HepG2 (cell line): ENCODE measurements around the gene GLCE. TPM values are rescaled to one million over a fixed set of nuclear protein-coding genes. Genes with fewer than 3 reads are reported as not detected.

Experiments
- ATAC-seq: fragments of 200-7000 bp; cut with Tn5 transposase; 3 replicates; pipeline ENCODE4 v1.9.1; 2020; ENCODE audit warnings: mild to moderate bottlenecking, moderate library complexity
- BruUV-seq: library from RNA; stranded (reverse); fragments of 400-500 nt; replicated peaks from 2 replicates; lab custom pipeline; 2021; lab: Mats Ljungman, UMichigan
- CTCF ChIA-PET: fragments of 300-600 bp; formaldehyde crosslinking; extraction: SDS; loops from one replicate; lab custom pipeline; 2021; ENCODE audit warnings: low total read pairs, inconsistent platforms, low intra/inter-chr PET ratio; lab: Yijun Ruan, JAX
- POLR2A ChIA-PET: fragments of 350-600 bp; sonication (Branson Sonifier 250); formaldehyde crosslinking; loops from one replicate; lab custom pipeline; 2020; ENCODE audit warnings: antibody characterized with exemption, inconsistent platforms; lab: Yijun Ruan, JAX
- DNase-seq: peaks from one replicate; pipeline ENCODE4 v3.0.0-alpha.2; 2015; ENCODE audit warnings: low spot score
- FAIRE-seq: peaks from 3 replicates; lab custom pipeline; 2011; peaks lifted over from hg19 to GRCh38; lab: Jason Lieb, UNC
- H2AFZ ChIP-seq: one replicate; pipeline ENCODE4 v1.6.1; 2011; ENCODE audit warnings: low read length, inconsistent platforms
- H3K27ac ChIP-seq: fragments of 300-600 bp; 3 replicates; pipeline ENCODE4 v1.8.0; 2011; ENCODE audit warnings: mixed run types, mild to moderate bottlenecking, mixed read lengths, low read length, inconsistent platforms; ENCODE audit not compliant: insufficient read depth; ENCODE audit errors: extremely low read length
- H3K27me3 ChIP-seq, 2 experiments: fragments of 200-600 bp in 1 of 2; 2 replicates in 1 of 2; 3 replicates in 1 of 2; pipeline versions ENCODE4 v1.6.0 to v1.8.0; 2011; ENCODE audit warnings: low read length in 2 of 2, mild to moderate bottlenecking in 2 of 2, moderate library complexity in 2 of 2, inconsistent platforms in 1 of 2; ENCODE audit not compliant: insufficient read depth in 2 of 2, control insufficient read depth in 1 of 2
- H3K36me3 ChIP-seq, 2 experiments: fragments of 200-600 bp in 1 of 2; replicated peaks in 1 of 2; 2 replicates in 1 of 2; 3 replicates in 1 of 2; pipeline versions ENCODE4 v1.5.1 to v1.8.0; 2011; ENCODE audit warnings: low read length in 2 of 2, inconsistent platforms in 1 of 2; ENCODE audit not compliant: insufficient read depth in 2 of 2, control insufficient read depth in 1 of 2
- H3K4me1 ChIP-seq: 2 replicates; pipeline ENCODE4 v1.5.1; 2012; ENCODE audit warnings: low read length, inconsistent platforms; ENCODE audit not compliant: insufficient read depth
- H3K4me2 ChIP-seq: 2 replicates; pipeline ENCODE4 v1.6.0; 2011; ENCODE audit warnings: low read depth, low read length, inconsistent platforms
- H3K4me3 ChIP-seq, 3 experiments: fragments of 200-600 bp in 1 of 3; sonication (generic), shearing (Covaris generic) in 1 of 3; replicated peaks in 1 of 3; 2 replicates each; pipeline ENCODE4 v1.5.1; 2011 to 2016; ENCODE audit warnings: low read length in 3 of 3, inconsistent platforms in 2 of 3, low read depth in 2 of 3, mild to moderate bottlenecking in 2 of 3, control low read depth in 1 of 3, mixed read lengths in 1 of 3; ENCODE audit not compliant: insufficient read depth in 1 of 3
- H3K79me2 ChIP-seq: one replicate; pipeline ENCODE4 v1.6.1; 2011; ENCODE audit warnings: low read length, inconsistent platforms; ENCODE audit not compliant: insufficient read depth
- H3K9ac ChIP-seq: 2 replicates; pipeline ENCODE4 v1.6.0; 2011; ENCODE audit warnings: mild to moderate bottlenecking, low read depth, low read length, inconsistent platforms; ENCODE audit not compliant: insufficient read depth
- H3K9me3 ChIP-seq: 2 replicates; pipeline ENCODE4 v1.5.1; 2012; ENCODE audit warnings: mild to moderate bottlenecking, low read length
- H4K20me1 ChIP-seq: 2 replicates; pipeline ENCODE4 v1.6.0; 2011; ENCODE audit warnings: inconsistent platforms, mild to moderate bottlenecking, low read length, moderate library complexity; ENCODE audit not compliant: insufficient read depth
- GLMP ChIP-seq: sonication (generic); formaldehyde crosslinking; IDR thresholded peaks from 2 replicates; pipeline ENCODE4 v1.9.0; 2021; ENCODE audit warnings: missing genetic modification reagents, mild to moderate bottlenecking, borderline replicate concordance
- HMG20A ChIP-seq: IDR thresholded peaks from 2 replicates; pipeline ENCODE4 v1.6.1; 2016; ENCODE audit warnings: borderline replicate concordance
- POLR2G ChIP-seq: fragments of 200-400 bp; formaldehyde crosslinking; IDR thresholded peaks from 2 replicates; pipeline ENCODE4 v1.6.1; 2018; ENCODE audit warnings: mild to moderate bottlenecking, low read depth, low read length, moderate library complexity
- TCF7 ChIP-seq: sonication (generic); IDR thresholded peaks from 2 replicates; pipeline ENCODE4 v1.6.1; 2016; ENCODE audit warnings: antibody characterized with exemption, low read depth
- ZBTB25 ChIP-seq: IDR thresholded peaks from 2 replicates; pipeline ENCODE4 v1.6.1; 2018; ENCODE audit warnings: missing genetic modification reagents
- ZNF263 ChIP-seq: sonication (generic); formaldehyde crosslinking; IDR thresholded peaks from 2 replicates; pipeline ENCODE4 v1.4.0; 2020; ENCODE audit warnings: missing genetic modification reagents
- ZNF331 ChIP-seq: sonication (generic); formaldehyde crosslinking; IDR thresholded peaks from 2 replicates; pipeline ENCODE4 v1.4.0; 2020; ENCODE audit warnings: missing genetic modification reagents
- ZNF550 ChIP-seq: sonication (generic); formaldehyde crosslinking; IDR thresholded peaks from 2 replicates; pipeline ENCODE4 v1.4.0; 2020; ENCODE audit warnings: mild to moderate bottlenecking, missing genetic modification reagents, borderline replicate concordance
- ZNF619 ChIP-seq: sonication (generic); formaldehyde crosslinking; IDR thresholded peaks from 2 replicates; pipeline ENCODE4 v1.4.0; 2020; ENCODE audit warnings: mild to moderate bottlenecking, missing genetic modification reagents
- WGBS: methylation state at CpG from one replicate; pipeline ENCODE4 v1.1.6; 2017; ENCODE audit warnings: low lambda C conversion rate; 5-methylcytosine and 5-hydroxymethylcytosine counted together
- in situ Hi-C: cut with HindIII; loops from 2 replicates; pipeline ENCODE4 v1.10.0; 2017; ENCODE audit warnings: low pct_unique_long_range_greater_than_20kb; ENCODE audit not compliant: extremely low pct_ligation_motif_present
- intact Hi-C: fragments of 100-400 bp; cut with micrococcal nuclease; formaldehyde crosslinking; loops from one replicate; pipeline ENCODE4 v1.10.0; 2022; ENCODE audit not compliant: unreplicated experiment
- polyA plus RNA-seq, 8 experiments: library from polyadenylated mRNA; depleted of rRNA in 3 of 8; stranded (reverse) in 7 of 8; unstranded in 1 of 8; fragments of >200 nt; fragmentation: Illumina TruSeq in 4 of 8; extraction: Trizol in 4 of 8; gene quantifications; 2 replicates each; pipeline versions ENCODE4 v1.2.1 to v1.2.3, GENCODE V29; 2011 to 2016; ENCODE audit warnings: low read depth in 4 of 8, missing spikeins in 1 of 8, mixed read lengths in 1 of 8; ENCODE audit not compliant: insufficient read depth in 1 of 8
- total RNA-seq, 5 experiments: library from RNA; depleted of rRNA; stranded (reverse); fragments of >200 nt; fragmentation: Illumina TruSeq; extraction: Trizol; gene quantifications; 2 replicates each; pipeline ENCODE4 v1.2.3, GENCODE V29; 2016; ENCODE audit warnings: low read depth in 1 of 5

Gene GLCE
- total and polyA plus RNA-seq, 2 of the 13 experiments (the other 11 are each of a cell fraction or from before 2014, with no cell fraction given), result 12.9 to 23.4 TPM

- ATAC-seq, result no peak
- CTCF ChIA-PET, result no interaction called here
These were observed 11.3 kb upstream of the GLCE start for GRCh38 chr15:69149163-69149562.

More at GRCh38 chr15:69149163-69149562, 11.3 kb upstream of the GLCE start:
- Histone ChIP-seq H3K4me1 (peaks cover 30% of the 10 kb centered on the region), H3K27me3 (no peaks in the 10 kb centered on the region), H3K4me2 (no peak overlapping the region), H3K9me3 (no peaks in the 10 kb centered on the region), H3K9ac (no peak overlapping the region), H3K79me2 (no peaks in the 10 kb centered on the region), H3K4me3 (no peak overlapping the region), H3K36me3 (no peaks in the 10 kb centered on the region), H2AFZ (no peak overlapping the region), H3K27ac (no peak overlapping the region), H4K20me1 (no peaks in the 10 kb centered on the region)
- DNase-seq (no peak), FAIRE-seq (no peak)
- POLR2A ChIA-PET, result interaction anchor here (1.6 kb wide), 1 partner anchor 11 kb away, joined by 9 read pairs; the partner anchor contains the start of gene GLCE
- in situ Hi-C loops (no loop called here), intact Hi-C loops (no loop called here)
- WGBS, result 6% methylated on average over 2 of the region's 2 CpGs
- BruUV-seq, result no TSS peak
- TF ChIP-seq TCF7, result no peak
- no peak for TF ChIP-seq POLR2G
- TF ChIP-seq ZBTB25 (CRISPR knock-in tag), result no peak
- no peak for TF ChIP-seq GLMP
- no peak for TF ChIP-seq HMG20A (CRISPR knock-in tag)
- no peak for TF ChIP-seq ZNF263 (CRISPR knock-in tag)
- no peak for TF ChIP-seq ZNF619 (CRISPR knock-in tag)
- TF ChIP-seq ZNF550 (CRISPR knock-in tag), result no peak
- no peak for TF ChIP-seq ZNF331 (CRISPR knock-in tag)
